Mesenteric fat pad (tissue), 1 donor: ENCODE results near the gene TC2N. TPM values are rescaled to one million over a fixed set of nuclear protein-coding genes. Genes with fewer than 3 reads are reported as not detected.

Experiments
- total RNA-seq: library from RNA; stranded (reverse); fragmentation: NEBNext Ultra II Directional; extraction: Animal tissue kit (Norgen Biotek cat#: 25700); gene quantifications from one replicate; pipeline ENCODE4 v1.2.1, GENCODE V29; 2021
- donor health status: DM: yes; HTN: yes; CAD: no.

TC2N gene
- total RNA-seq, 1 donor from 2014 or later: 19.0 TPM

Other genes with a start within 250 kb of the TC2N start
- gene CATSPERB, start 135.4 kb downstream of the TC2N start, total RNA-seq: 2.0 TPM
- gene FBLN5, start 80.2 kb upstream of the TC2N start, total RNA-seq: 183 TPM
- gene TRIP11, start 172.5 kb upstream of the TC2N start, total RNA-seq: 54.6 TPM
- 29.1 TPM for gene ATXN3, start 239.0 kb upstream of the TC2N start, total RNA-seq